Measurements from ENCODE around the gene NEUROD1. TPM values are rescaled to one million over a fixed set of nuclear protein-coding genes. Genes with fewer than 3 reads are reported as not detected.

The NEUROD1 gene
- total and polyA plus RNA-seq, 11 donors = not detected

DNA sequence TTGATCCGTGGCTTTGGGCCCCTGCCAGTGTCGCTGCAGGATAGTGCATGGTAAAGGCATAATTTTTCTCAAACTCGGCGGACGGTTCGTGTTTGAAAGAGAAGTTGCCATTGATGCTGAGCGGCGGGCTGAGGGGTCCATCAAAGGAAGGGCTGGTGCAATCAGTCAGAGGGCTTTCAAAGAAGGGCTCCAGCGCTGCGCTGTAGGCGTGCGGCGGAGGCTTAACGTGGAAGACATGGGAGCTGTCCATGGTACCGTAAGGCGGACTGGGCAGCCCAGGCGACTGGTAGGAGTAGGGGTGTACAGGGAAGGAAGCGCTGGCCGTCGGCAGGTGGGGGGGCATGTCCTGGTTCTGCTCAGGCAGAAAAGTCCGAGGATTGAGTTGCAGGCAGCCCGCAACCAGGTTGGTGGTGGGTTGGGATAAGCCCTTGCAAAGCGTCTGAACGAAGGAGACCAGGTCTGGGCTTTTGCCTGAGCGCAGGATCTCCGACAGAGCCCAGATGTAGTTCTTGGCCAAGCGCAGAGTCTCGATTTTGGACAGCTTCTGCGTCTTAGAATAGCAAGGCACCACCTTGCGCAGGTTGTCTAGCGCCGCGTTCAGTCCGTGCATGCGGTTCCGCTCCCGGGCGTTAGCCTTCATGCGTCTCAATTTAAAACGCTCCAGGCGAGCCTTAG lies 2.3 kb downstream of the NEUROD1 start:
- peak; percentile 45 to 71 (median 65) for DNase-seq
- WGBS, 4 donors = 7 to 9% (median 8%) methylated on average over 37 to 41 of the region's 41 CpGs
- H3K27me3 ChIP-seq = peaks cover 34 to 93% (median 60%) of the 10 kb centered on the region in 9 donors

DNA sequence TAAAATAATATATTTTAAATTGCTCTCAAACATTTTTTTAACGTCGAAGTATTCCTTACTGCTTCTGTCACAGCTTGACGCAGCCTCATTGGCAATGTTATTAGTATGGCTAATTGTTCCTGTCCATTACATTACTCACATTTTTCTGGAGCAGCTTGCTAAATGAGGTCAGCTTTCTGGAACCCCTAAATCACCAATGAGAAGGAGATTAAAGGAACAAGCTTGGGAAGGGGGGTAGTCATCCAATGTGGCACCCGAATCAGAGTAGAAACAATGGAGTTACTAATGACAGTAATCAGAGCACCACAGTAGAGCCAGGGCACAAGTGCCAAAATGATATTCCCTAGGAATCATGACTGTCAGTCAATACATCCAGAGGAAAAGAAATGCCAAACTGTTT lies 5.1 kb downstream of the NEUROD1 start:
- Histone ChIP-seq H3K27ac (no peak overlapping the region), H3K27me3 (peaks cover 18 to 85% (median 35%) of the 10 kb centered on the region in 9 donors), H3K4me3 (no peak overlapping the region), H3K36me3 (no peaks in the 10 kb centered on the region), H3K4me1 (peaks cover 0 to under 1% (median 0%) of the 10 kb centered on the region in 12 donors), H3K9me3 (no peaks in the 10 kb centered on the region)
- TF ChIP-seq POLR2A (IDR thresholded peaks at IDR 0.05) = no peak
- TF ChIP-seq, protein P1, sequence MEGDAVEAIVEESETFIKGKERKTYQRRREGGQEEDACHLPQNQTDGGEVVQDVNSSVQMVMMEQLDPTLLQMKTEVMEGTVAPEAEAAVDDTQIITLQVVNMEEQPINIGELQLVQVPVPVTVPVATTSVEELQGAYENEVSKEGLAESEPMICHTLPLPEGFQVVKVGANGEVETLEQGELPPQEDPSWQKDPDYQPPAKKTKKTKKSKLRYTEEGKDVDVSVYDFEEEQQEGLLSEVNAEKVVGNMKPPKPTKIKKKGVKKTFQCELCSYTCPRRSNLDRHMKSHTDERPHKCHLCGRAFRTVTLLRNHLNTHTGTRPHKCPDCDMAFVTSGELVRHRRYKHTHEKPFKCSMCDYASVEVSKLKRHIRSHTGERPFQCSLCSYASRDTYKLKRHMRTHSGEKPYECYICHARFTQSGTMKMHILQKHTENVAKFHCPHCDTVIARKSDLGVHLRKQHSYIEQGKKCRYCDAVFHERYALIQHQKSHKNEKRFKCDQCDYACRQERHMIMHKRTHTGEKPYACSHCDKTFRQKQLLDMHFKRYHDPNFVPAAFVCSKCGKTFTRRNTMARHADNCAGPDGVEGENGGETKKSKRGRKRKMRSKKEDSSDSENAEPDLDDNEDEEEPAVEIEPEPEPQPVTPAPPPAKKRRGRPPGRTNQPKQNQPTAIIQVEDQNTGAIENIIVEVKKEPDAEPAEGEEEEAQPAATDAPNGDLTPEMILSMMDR (IDR thresholded peaks at IDR 0.05) = no peak
- ATAC-seq = no peak
- DNase-seq = no peak
- 25 to 48% (median 38%) methylated on average over 4 of the region's 4 CpGs for WGBS, 4 donors
- intact Hi-C loops (cut with DNase I) = no loop called here

More for the DNA sequence above, 2.3 kb downstream of the NEUROD1 start:
- H3K36me3 ChIP-seq = no peaks in the 10 kb centered on the region
- intact Hi-C loops (cut with DNase I) = no loop called here
- TF ChIP-seq POLR2A (IDR thresholded peaks at IDR 0.05) = no peak
- TF ChIP-seq, protein P1 (IDR thresholded peaks at IDR 0.05) = no peak
- peak; percentile 61 to 86 (median 82) for ATAC-seq
- H3K4me3 ChIP-seq = no peak overlapping the region
- H3K4me1 ChIP-seq = peaks cover 0 to 22% (median under 1%) of the 10 kb centered on the region in 12 donors
- no peaks in the 10 kb centered on the region for H3K9me3 ChIP-seq
- H3K27ac ChIP-seq = no peak overlapping the region

DNA sequence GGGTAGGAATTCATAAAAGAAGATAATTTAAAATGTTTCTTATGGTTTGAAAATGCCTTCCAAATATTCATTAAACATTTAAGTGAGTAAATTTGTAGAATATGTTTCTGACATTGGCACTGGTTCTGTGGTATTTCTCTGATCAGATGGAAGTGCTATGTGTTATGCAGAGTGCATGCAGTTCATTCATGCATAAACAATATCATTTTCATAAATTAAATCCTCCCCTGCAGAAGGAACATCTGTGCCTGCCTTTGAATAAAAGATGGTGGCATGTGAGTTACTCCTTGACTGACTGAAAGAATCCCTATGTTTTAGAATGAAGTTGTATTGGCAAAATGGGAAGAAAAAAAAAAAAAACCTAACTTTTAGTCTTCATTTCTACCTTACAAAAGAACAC lies 5.9 kb downstream of the NEUROD1 start:
- intact Hi-C loops (cut with DNase I) = no loop called here
- Histone ChIP-seq H3K36me3 (no peaks in the 10 kb centered on the region), H3K4me1 (no peaks in the 10 kb centered on the region), H3K9me3 (no peaks in the 10 kb centered on the region), H3K27ac (no peak overlapping the region), H3K27me3 (peaks cover 14 to 80% (median 29%) of the 10 kb centered on the region in 9 donors), H3K4me3 (no peak overlapping the region)
- TF ChIP-seq POLR2A (IDR thresholded peaks at IDR 0.05) = no peak
- TF ChIP-seq, protein P1 (IDR thresholded peaks at IDR 0.05) = no peak
- no peak for DNase-seq
- no peak for ATAC-seq

DNA sequence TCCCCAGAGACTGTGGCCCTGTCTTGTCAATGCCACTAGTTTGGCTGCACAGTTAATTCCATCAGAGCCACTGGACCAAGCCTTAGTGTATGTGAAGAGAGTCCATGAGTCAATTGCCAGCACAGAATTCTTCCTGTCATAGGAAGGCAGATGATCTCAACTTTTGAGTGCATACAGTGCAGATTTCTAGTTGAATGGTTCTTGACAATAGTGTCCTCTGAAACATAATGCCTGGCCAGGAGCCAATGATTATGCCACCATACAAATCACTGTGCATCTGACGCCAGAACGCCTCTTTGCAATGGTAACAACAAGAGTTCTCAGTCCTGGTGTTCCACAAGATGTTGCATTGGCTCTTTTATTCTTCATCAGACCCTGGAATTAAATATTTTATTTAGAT lies 7.1 kb downstream of the NEUROD1 start:
- no peaks in the 10 kb centered on the region for H3K36me3 ChIP-seq
- no peaks in the 10 kb centered on the region for H3K9me3 ChIP-seq
- H3K27me3 ChIP-seq = peaks cover 4 to 70% (median 16%) of the 10 kb centered on the region in 9 donors
- no peak for TF ChIP-seq POLR2A (IDR thresholded peaks at IDR 0.05)
- TF ChIP-seq, protein P1 (IDR thresholded peaks at IDR 0.05) = no peak
- H3K4me1 ChIP-seq = no peaks in the 10 kb centered on the region
- 59 to 65% (median 61%) methylated on average over 2 of the region's 2 CpGs for WGBS, 4 donors
- H3K27ac ChIP-seq = no peak overlapping the region
- H3K4me3 ChIP-seq = no peak overlapping the region
- DNase-seq = no peak
- no peak for ATAC-seq
- intact Hi-C loops (cut with DNase I) = no loop called here

All from heart left ventricle (tissue), 16 donors.